Neural progenitor cell (in vitro differentiated cells): ENCODE data around the gene CHAF1B. TPM values are rescaled to one million over a fixed set of nuclear protein-coding genes. Genes with fewer than 3 reads are reported as not detected.
"Not testable (repeated sequence)": the region's sequence is repeated elsewhere in the genome, so short reads cannot be mapped to it uniquely, and the experiment has no call there.

Experiments
- DNase-seq: peaks from one replicate; pipeline ENCODE4 v3.0.0-alpha.2; 2016; ENCODE audit warnings: low spot score
- H2AFZ ChIP-seq: fragments of 200-600 bp; sonication (generic); replicated peaks from 2 replicates; pipeline ENCODE4 v1.6.1; 2016; ENCODE audit warnings: antibody characterized with exemption
- H3F3A ChIP-seq: fragments of 200-600 bp; sonication (generic); 2 replicates; pipeline ENCODE4 v1.6.1; 2016; ENCODE audit warnings: antibody characterized with exemption, low read depth
- H3K27ac ChIP-seq: fragments of 200-600 bp; sonication (generic); 2 replicates; pipeline ENCODE4 v1.5.1; 2016; ENCODE audit warnings: mild to moderate bottlenecking
- H3K27me3 ChIP-seq: fragments of 200-600 bp; sonication (generic); 2 replicates; pipeline ENCODE4 v1.6.1; 2016; ENCODE audit warnings: mild to moderate bottlenecking, moderate library complexity
- H3K36me3 ChIP-seq: fragments of 200-600 bp; sonication (generic); 2 replicates; pipeline ENCODE4 v1.5.1; 2016
- H3K4me1 ChIP-seq: fragments of 200-600 bp; sonication (generic); 2 replicates; pipeline ENCODE4 v1.6.1; 2016; ENCODE audit warnings: mixed run types
- H3K4me2 ChIP-seq: fragments of 200-600 bp; sonication (generic); 2 replicates; pipeline ENCODE4 v1.6.1; 2016
- H3K4me3 ChIP-seq: fragments of 200-600 bp; sonication (generic); 2 replicates; pipeline ENCODE4 v1.5.1; 2016
- H3K79me2 ChIP-seq: fragments of 200-600 bp; sonication (generic); 2 replicates; pipeline ENCODE4 v1.6.1; 2016; ENCODE audit warnings: low read depth
- H3K9ac ChIP-seq: fragments of 200-600 bp; sonication (generic); 2 replicates; pipeline ENCODE4 v1.6.1; 2016
- H3K9me3 ChIP-seq: fragments of 200-600 bp; sonication (generic); 2 replicates; pipeline ENCODE4 v1.5.1; 2016; ENCODE audit warnings: low read depth
- H4K20me1 ChIP-seq: fragments of 200-600 bp; sonication (generic); 2 replicates; pipeline ENCODE4 v1.6.1; 2016; ENCODE audit warnings: low read depth
- H3K27ac Mint-ChIP-seq: 3 replicates; pipeline ENCODE4 v1.8.0; 2021; ENCODE audit warnings: mixed read lengths
- H3K27me3 Mint-ChIP-seq: 2 replicates; pipeline ENCODE4 v1.8.0; 2022; ENCODE audit warnings: low read depth, mild to moderate bottlenecking, inconsistent platforms, moderate library complexity, mixed read lengths; ENCODE audit not compliant: insufficient read depth
- H3K36me3 Mint-ChIP-seq: 3 replicates; pipeline ENCODE4 v1.8.0; 2021; ENCODE audit warnings: mixed read lengths
- H3K4me1 Mint-ChIP-seq: 3 replicates; pipeline ENCODE4 v1.8.0; 2021; ENCODE audit warnings: mixed read lengths
- H3K4me3 Mint-ChIP-seq: 3 replicates; pipeline ENCODE4 v1.8.0; 2021; ENCODE audit warnings: mild to moderate bottlenecking, moderate library complexity, mixed read lengths
- H3K9me3 Mint-ChIP-seq: 3 replicates; pipeline ENCODE4 v1.8.0; 2020; ENCODE audit warnings: mixed read lengths
- EZH2 ChIP-seq: fragments of 200-600 bp; sonication (generic); IDR thresholded peaks from 2 replicates; pipeline ENCODE4 v1.6.1; 2017; ENCODE audit warnings: antibody characterized with exemption, mild to moderate bottlenecking, moderate library complexity
- EZH2phosphoT487 ChIP-seq: fragments of 200-600 bp; sonication (generic); IDR thresholded peaks from 2 replicates; pipeline ENCODE4 v1.6.1; 2017; ENCODE audit warnings: antibody characterized with exemption
- total RNA-seq: library from RNA; depleted of rRNA; stranded (reverse); fragments of >200 nt; gene quantifications from 2 replicates; pipeline ENCODE4 v1.2.3, GENCODE V29; 2015; ENCODE audit warnings: low replicate concordance
- TF ChIP-seq, protein P1 (sequence below): fragments of 200-600 bp; sonication (generic); IDR thresholded peaks from 2 replicates; pipeline ENCODE4 v1.5.1; 2017; ENCODE audit warnings: antibody characterized with exemption, mild to moderate bottlenecking

The CHAF1B gene
- total RNA-seq, 1 donor from 2014 or later, result 26.1 TPM

DNA sequence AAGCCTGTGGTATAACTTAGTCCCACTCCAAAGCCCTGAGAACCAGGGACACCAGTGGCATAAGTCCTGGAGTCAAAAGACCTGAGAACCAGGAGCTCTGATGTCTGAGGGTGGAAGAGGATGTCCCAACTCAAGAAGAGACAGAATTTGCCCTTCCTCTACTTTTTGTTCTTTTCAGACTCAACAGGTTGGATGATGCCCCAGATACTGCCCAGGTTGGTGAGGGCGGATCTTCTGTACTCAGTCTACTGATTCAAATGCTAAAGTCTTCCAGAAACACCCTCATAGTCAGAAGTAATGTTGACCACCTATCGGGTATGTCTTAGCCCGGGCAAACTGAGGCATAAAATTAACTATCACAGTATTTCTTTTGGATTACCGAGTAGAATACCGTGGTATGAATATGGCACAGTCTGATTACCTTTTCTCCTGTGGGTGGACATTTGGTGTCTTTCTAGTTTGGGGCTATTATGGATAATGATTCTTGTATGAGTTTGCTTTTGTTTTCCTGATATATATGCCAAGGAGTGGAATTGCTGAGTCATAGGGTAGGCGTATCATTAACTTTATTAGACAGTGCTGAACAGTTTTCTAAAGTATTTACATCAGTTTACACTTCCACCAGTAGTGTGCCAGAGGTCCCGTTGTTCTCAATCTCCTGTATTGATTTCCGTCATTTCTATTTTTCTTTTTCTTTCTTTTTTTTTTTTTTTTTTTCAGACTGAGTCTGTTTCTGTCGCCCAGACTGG, 3.2 kb upstream of the CHAF1B start:
- Histone ChIP-seq H3K4me2 (no peak overlapping the region), H3K79me2 (peaks cover 4% of the 10 kb centered on the region), H3K4me1 (peaks cover 7% of the 10 kb centered on the region), H3F3A (peaks cover 34% of the 10 kb centered on the region), H3K27me3 (peaks cover 9% of the 10 kb centered on the region), H3K27ac (no peak overlapping the region), H4K20me1 (peaks cover 7% of the 10 kb centered on the region), H3K36me3 (no peaks in the 10 kb centered on the region), H3K4me3 (no peak overlapping the region), H3K9ac (no peak overlapping the region), H2AFZ (no peak overlapping the region), H3K9me3 (no peaks in the 10 kb centered on the region)
- peaks cover 19% of the 10 kb centered on the region for H3K4me1 Mint-ChIP-seq
- no peak for DNase-seq
- no peaks in the 10 kb centered on the region for H3K9me3 Mint-ChIP-seq
- H3K27ac Mint-ChIP-seq, result peak overlapping the region; percentile 11
- TF ChIP-seq EZH2, result no peak
- TF ChIP-seq, protein P1, sequence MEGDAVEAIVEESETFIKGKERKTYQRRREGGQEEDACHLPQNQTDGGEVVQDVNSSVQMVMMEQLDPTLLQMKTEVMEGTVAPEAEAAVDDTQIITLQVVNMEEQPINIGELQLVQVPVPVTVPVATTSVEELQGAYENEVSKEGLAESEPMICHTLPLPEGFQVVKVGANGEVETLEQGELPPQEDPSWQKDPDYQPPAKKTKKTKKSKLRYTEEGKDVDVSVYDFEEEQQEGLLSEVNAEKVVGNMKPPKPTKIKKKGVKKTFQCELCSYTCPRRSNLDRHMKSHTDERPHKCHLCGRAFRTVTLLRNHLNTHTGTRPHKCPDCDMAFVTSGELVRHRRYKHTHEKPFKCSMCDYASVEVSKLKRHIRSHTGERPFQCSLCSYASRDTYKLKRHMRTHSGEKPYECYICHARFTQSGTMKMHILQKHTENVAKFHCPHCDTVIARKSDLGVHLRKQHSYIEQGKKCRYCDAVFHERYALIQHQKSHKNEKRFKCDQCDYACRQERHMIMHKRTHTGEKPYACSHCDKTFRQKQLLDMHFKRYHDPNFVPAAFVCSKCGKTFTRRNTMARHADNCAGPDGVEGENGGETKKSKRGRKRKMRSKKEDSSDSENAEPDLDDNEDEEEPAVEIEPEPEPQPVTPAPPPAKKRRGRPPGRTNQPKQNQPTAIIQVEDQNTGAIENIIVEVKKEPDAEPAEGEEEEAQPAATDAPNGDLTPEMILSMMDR, result no peak
- H3K36me3 Mint-ChIP-seq, result peaks cover 15% of the 10 kb centered on the region
- H3K4me3 Mint-ChIP-seq, result no peak overlapping the region
- no peaks in the 10 kb centered on the region for H3K27me3 Mint-ChIP-seq

- H3K27ac ChIP-seq, H3K79me2 ChIP-seq, H3K9ac ChIP-seq, H3K36me3 ChIP-seq, H3K9me3 Mint-ChIP-seq, H3K4me3 Mint-ChIP-seq, H3K4me3 ChIP-seq, H3K27ac Mint-ChIP-seq, DNase-seq, H3K27me3 ChIP-seq, H2AFZ ChIP-seq, H3K9me3 ChIP-seq, H4K20me1 ChIP-seq, H3K27me3 Mint-ChIP-seq, H3K4me1 ChIP-seq, H3K4me2 ChIP-seq: not testable (repeated sequence)
- peaks cover 32% of the 10 kb centered on the region for H3F3A ChIP-seq
- Mint-ChIP-seq H3K4me1 (peaks cover 21% of the 10 kb centered on the region), H3K36me3 (peaks cover 13% of the 10 kb centered on the region)
Observed at GRCh38 chr21:36382722-36383121, 2.5 kb upstream of the CHAF1B start.

- H3K27ac ChIP-seq, result no peak overlapping the region
- H3K79me2 ChIP-seq, result peaks cover 4% of the 10 kb centered on the region
- H3K9ac ChIP-seq, result no peak overlapping the region
- no peaks in the 10 kb centered on the region for H3K9me3 ChIP-seq
- Mint-ChIP-seq H3K27me3 (no peaks in the 10 kb centered on the region), H3K4me1 (peaks cover 19% of the 10 kb centered on the region), H3K27ac (no peak overlapping the region), H3K9me3 (no peaks in the 10 kb centered on the region), H3K4me3 (peak overlapping the region; percentile 77), H3K36me3 (peaks cover 17% of the 10 kb centered on the region)
- peak overlapping the region; percentile 99 for H3K4me2 ChIP-seq
- peaks cover 3% of the 10 kb centered on the region for H4K20me1 ChIP-seq
- DNase-seq, result no peak
- H3K27me3 ChIP-seq, result peaks cover 9% of the 10 kb centered on the region
- TF ChIP-seq EZH2phosphoT487, result no peak
- TF ChIP-seq EZH2, result no peak
- TF ChIP-seq, protein P1, result no peak
- H2AFZ ChIP-seq, result peak overlapping the region; percentile 82
- H3K4me3 ChIP-seq, result peak overlapping the region; percentile 93
- H3K4me1 ChIP-seq, result no peaks in the 10 kb centered on the region
- H3K36me3 ChIP-seq, result no peaks in the 10 kb centered on the region
- H3F3A ChIP-seq, result peaks cover 26% of the 10 kb centered on the region
Observed at GRCh38 chr21:36384885-36385232, 333 bp upstream of the CHAF1B start.

DNA sequence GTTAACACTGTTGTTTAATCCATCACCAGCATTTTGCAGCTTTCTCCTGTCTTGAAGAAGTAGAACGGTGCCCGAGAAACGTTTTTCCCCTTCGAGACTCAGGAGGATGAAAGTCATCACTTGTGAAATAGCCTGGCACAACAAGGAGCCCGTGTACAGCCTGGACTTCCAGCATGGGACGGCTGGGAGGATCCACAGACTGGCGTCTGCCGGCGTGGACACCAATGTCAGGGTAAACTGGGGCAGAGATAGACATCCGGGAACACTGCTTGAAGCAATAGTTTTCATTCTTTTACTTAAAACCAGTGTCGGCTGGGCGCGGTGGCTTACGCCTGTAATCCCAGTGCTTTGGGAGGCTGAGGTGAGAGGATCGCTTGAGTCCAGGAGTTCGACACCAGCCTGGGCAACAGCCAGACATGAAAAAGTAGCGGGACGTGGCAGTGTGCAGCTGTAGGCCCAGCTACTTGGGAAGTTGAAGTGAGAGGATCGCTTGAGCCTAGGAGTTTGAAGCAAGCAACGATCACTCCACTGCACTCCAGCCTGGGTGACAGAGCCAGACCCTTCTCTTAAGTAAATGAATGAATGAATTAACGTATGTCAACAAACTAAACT, 945 bp downstream of the CHAF1B start:
- H3K36me3 ChIP-seq, result no peaks in the 10 kb centered on the region
- H3K27ac ChIP-seq, result no peak overlapping the region
- peaks cover 15% of the 10 kb centered on the region for H3K4me1 Mint-ChIP-seq
- peak overlapping the region; percentile 82 for H2AFZ ChIP-seq
- DNase-seq, result peak; percentile 11
- H3K27me3 Mint-ChIP-seq, result no peaks in the 10 kb centered on the region
- H3K9me3 ChIP-seq, result no peaks in the 10 kb centered on the region
- H3F3A ChIP-seq, result peaks cover 22% of the 10 kb centered on the region
- H4K20me1 ChIP-seq, result peaks cover 3% of the 10 kb centered on the region
- H3K4me1 ChIP-seq, result no peaks in the 10 kb centered on the region
- peak overlapping the region; percentile 90 for H3K4me3 Mint-ChIP-seq
- H3K27ac Mint-ChIP-seq, result no peak overlapping the region
- peaks cover 9% of the 10 kb centered on the region for H3K27me3 ChIP-seq
- H3K4me3 ChIP-seq, result peak overlapping the region; percentile 93
- peak overlapping the region; percentile 99 for H3K4me2 ChIP-seq
- peaks cover 4% of the 10 kb centered on the region for H3K79me2 ChIP-seq
- H3K9ac ChIP-seq, result no peak overlapping the region
- TF ChIP-seq EZH2phosphoT487 (no peak), EZH2 (no peak)
- TF ChIP-seq, protein P1, result no peak
- H3K36me3 Mint-ChIP-seq, result peaks cover 20% of the 10 kb centered on the region
- H3K9me3 Mint-ChIP-seq, result no peaks in the 10 kb centered on the region
